ENCODE data around the gene SMG7.
"Not testable (repeated sequence)": the region's sequence is repeated elsewhere in the genome, so short reads cannot be mapped to it uniquely, and the experiment has no call there.

Gene SMG7, protein sequence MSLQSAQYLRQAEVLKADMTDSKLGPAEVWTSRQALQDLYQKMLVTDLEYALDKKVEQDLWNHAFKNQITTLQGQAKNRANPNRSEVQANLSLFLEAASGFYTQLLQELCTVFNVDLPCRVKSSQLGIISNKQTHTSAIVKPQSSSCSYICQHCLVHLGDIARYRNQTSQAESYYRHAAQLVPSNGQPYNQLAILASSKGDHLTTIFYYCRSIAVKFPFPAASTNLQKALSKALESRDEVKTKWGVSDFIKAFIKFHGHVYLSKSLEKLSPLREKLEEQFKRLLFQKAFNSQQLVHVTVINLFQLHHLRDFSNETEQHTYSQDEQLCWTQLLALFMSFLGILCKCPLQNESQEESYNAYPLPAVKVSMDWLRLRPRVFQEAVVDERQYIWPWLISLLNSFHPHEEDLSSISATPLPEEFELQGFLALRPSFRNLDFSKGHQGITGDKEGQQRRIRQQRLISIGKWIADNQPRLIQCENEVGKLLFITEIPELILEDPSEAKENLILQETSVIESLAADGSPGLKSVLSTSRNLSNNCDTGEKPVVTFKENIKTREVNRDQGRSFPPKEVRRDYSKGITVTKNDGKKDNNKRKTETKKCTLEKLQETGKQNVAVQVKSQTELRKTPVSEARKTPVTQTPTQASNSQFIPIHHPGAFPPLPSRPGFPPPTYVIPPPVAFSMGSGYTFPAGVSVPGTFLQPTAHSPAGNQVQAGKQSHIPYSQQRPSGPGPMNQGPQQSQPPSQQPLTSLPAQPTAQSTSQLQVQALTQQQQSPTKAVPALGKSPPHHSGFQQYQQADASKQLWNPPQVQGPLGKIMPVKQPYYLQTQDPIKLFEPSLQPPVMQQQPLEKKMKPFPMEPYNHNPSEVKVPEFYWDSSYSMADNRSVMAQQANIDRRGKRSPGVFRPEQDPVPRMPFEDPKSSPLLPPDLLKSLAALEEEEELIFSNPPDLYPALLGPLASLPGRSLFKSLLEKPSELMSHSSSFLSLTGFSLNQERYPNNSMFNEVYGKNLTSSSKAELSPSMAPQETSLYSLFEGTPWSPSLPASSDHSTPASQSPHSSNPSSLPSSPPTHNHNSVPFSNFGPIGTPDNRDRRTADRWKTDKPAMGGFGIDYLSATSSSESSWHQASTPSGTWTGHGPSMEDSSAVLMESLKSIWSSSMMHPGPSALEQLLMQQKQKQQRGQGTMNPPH

DNA sequence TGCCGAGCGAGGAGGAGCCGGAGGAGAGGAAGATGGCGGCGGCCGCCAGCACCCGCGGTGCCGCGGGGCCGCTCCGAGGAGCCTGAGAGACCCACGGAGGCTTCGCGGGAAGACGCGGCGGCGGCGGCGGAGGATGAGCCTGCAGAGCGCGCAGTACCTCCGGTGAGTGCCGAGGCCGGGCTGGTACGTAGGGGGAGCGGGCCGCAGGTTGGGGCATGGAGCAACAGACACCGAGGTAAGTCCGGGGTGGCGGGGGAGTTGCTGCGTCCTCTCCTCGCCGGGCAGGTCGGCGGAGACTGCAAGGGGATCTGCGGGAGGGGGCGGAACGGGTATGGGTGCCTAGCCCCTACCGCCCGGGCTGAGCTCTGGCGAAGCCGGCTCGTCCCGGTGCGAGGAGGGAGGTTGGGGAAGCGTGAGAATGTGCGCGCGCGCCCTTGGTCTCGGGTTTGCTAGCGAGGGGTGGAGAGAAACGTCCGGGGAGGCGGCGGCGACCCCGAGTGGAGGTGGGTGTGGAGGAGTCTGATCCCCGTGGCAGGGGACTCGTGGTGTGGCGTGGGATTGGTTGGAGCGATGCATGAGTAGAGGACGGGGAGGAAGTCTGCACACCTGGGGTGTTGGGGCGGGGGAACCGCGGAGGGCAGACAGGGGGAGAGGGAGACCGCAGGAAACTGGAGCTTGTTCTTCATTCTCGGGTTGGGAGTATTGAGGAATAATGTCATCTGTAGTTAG lies at the start of gene SMG7:
SMG7 (plus strand) TSS at position 12 of the 729 bp plus-strand sequence; CDS start at position 134, 122 bp downstream.
- DNase-seq = no peak

DNA sequence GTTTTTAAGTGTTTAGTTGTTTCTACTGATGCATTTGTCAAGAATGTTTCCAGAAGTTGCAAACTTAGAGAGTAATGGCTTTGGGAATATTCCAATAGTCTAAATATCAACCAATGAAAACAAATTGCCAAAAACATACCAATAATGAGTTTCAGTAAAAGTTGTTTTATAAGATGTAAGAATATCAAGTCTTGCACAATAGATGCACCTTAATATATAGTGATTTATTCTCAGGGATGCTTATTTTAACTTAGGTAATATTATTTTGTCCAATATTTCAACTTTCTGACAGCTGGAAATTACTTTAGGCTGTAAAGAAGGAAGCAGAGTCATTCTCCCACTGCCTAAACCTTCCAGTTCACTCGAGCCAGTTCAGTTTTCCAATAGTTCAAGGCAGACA lies 48.8 kb upstream of the SMG7 start:
- no peak for DNase-seq

DNA sequence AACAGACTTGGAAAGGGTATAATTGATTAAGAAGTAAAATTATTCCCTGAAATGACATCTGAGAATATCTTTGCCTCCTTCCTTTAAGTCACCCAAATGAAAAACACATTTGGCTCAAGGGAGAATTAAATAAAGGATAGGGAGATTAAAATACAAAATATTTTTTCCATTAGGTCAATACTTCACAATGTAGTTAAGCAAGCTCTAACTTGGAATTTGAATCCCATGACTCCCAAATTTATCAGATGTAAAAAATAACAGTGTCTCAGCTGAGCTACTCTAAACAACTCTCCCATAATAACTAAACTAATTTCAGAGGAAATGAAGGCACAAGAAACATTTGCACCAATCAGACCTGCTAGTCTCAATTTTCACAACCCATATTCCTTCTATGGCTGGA lies 47.6 kb upstream of the SMG7 start:
- DNase-seq = no peak

DNA sequence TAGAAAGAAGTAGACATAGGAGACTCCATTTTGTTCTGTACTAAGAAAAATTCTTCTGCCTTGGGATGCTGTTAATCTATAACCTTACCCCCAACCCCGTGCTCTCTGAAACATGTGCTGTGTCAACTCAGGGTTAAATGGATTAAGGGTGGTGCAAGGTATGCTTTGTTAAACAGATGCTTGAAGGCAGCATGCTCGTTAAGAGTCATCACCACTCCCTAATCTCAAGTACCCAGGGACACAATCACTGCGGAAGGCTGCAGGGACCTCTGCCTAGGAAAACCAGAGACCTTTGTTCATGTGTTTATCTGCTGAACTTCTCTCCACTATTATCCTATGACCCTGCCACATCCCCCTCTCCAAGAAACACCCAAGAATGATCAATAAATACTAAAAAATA lies 44.7 kb upstream of the SMG7 start:
- DNase-seq = not testable (repeated sequence)

DNA sequence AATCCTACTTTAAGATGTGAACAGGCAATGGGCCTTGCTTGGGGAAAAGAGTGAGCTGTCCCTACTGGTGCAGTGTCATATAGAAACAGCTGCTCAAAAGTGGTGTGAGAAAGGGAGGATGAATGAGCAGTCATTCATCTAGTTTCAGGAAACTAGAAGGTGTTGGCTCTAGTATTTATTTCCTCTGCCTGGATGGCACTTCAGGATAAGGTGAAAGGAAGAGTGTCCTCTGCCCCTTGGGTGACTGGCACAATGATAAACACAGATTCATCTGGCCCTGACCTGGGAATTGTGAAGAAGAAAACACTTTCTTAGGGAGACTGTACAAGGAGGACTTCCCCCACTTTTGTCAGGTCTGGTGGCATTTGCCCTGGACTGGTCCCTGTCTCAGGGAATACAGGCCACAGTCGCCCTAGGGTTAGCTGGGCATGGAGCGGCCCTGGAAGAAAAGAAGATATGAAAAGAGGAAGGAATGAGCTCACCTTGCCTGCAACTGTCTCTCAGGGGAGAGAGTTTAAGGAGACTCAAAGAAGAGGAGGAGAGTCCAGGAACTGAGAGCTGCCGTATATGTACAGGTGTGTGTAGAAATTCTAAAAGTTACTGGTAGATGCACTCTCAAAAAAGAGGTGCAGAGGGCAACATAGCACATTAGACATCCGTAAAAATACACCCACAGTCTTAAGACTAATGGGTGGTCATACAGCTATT lies 40.3 kb upstream of the SMG7 start:
- DNase-seq = no peak

DNA sequence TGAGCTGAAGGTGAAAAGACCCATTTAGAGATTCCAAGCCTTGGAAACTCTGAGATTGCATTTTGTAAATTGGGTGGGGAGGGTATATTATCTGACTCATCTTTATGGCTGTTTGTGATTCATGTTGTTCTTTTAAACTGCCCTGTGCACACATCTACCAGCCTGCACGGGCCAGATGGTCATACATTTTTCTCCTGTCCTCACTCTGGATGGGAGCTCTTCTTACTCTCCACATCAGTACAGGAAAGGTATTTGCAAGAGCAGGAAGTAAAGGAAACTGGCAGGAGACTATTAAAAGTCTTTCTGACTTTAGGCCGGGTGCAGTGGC lies 39.8 kb upstream of the SMG7 start:
- DNase-seq = no peak

DNA sequence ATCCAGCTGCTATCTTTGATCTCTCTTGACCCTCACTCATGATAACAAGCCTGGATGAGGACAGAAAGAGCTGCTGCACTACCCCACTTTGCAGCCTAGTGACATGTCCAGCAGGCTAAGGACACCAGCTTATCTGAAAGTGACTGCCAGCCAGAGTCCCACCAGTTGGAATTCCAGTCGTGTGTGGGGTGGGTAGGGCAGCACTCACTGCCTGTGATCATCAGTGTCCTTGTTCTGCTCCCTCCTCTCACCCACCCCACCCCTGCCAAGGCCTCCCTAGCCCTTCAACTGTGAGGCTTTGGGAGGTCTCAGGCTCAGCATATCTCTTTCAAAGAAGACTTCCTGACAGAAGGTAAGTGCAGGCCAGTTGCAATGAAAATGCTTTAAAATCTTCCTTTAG lies 38.6 kb upstream of the SMG7 start:
- no peak for DNase-seq

DNA sequence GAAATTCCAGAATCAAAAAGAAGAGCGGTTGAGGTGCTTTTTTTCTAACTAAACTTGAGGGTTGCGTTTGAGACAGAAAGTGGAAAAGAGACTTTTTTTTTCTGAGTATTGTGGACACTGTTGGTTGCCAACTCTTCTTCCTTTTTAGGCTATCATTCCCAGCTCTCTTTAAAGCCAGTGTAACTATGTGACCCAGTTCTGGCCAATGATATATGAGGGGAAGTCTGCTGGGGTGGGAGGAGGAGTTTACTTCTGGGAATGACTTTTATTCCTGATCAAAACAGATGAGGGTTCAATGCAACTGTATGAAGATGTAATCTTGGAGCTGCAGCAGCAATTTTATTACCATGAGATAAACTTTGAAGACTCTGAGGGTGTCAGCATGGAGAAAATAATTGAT lies 36.8 kb upstream of the SMG7 start:
- no peak for DNase-seq

DNA sequence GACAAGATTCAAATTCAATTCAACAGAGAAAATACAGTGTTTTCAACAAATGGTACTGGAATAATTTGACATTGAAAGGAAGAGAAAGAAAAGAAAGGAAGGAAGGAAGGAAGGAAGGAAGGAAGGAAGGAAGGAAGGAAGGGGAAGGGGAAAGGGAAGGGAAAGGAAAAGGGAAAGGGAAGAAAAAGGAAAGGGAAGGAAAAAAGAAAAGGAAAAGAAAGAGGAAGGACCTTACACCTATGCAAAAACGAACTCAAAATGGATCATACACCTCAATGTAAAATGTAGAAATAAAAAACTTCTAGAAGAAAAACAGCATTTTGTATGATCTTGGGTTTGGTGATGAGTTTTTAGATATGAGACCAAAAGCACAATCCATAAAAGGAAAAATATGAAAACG lies 34.2 kb upstream of the SMG7 start:
- DNase-seq = no peak

DNA sequence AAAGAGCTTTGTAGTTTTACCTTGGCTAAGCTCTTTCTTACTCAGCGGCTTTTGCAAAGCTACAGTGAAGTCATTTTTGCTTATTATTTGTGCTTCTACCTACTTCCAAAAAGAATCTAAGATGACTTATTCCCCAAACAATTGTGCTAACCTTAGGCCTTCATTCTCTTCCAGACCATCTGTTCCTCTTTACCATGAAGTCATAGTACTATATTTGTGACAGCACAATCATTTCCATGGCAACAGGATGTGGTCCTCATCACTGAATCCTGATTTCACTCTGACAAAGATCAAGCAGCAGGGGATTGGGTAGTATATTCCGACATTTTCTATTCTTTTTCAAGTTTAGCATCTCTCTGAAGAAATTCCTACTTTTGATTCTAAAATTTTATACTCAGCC lies 29.3 kb upstream of the SMG7 start:
- DNase-seq = no peak

DNA sequence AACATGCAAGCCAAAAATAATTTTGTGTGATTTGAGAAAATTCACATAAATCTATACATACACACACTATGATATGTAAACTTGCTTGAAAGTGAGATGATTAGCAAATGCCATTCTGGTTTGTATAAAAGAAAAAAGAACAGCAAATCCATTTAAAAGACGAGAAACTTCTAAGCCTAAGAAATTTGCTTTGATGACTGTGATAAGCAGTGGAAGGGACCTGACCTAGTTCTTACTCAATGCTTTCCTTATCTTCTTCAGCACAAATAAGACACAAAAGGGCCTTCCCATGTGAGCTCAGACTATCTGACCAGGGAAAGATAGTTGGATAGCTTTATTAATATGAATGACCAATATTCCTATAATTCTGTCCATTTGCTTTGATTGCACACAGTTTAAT lies 28.8 kb upstream of the SMG7 start:
- DNase-seq = no peak

DNA sequence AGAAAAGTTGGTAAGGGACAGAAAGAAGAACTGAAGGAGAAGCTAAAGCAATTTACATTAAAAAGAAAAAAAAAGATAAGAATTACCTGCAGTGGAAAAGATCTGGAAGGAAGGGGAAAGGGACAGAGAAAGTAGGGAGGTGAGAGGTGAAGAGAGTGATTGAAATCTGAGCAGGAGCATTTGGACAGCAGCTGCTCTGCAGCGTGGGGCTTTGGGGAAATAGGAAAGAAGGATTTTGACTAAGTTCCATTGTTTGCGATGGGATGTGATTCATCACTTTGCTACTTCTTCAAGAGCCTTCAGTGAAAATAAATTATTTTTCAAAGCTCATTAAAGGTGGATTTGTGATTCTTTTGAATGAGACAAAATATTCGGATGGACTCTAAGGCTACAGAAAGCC lies 28.1 kb upstream of the SMG7 start:
- DNase-seq = no peak

DNA sequence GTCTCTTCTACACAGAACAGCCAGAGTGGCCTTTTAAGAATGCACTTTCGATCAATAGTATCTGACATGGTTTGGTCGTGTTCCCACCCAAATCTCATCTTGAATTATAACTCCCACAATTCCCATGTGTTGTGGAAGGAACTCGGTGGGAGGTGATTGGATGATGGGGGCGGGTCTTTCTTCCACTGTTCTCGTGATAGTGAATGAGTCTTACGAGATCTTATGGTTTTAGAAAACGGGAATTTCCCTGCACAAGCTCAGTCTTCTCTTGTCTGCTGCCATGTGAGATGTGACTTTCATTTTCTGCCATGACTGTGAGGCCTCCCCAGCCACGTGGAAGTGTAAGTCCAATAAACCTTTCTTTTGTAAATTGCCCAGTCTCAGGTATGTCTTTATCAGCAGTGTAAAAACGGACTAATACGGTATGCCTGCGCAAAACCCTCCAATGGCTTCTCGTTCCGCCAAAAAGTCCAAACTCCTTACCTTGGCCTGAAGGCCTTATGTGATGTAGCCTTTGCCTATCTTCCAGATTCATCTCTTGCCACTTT lies 23.0 kb upstream of the SMG7 start:
- no peak for DNase-seq

DNA sequence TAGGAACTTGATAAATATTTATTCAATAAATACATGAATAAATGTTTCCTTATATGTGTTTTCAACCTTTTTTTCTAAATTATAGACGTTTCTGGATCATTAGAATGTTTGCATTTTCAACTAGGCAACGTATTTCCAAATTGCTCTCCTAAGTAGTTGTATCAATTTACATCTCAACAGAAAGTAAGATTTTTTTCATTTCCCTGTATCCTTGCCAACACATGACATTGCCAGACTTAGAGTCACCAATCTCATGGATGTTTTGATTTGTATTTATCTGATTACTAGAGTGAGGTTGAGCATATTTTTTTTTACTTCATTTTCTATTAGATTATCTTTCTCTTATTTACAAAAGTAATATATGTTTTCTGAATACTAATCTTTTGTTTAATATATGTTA lies 22.2 kb upstream of the SMG7 start:
- DNase-seq = no peak

DNA sequence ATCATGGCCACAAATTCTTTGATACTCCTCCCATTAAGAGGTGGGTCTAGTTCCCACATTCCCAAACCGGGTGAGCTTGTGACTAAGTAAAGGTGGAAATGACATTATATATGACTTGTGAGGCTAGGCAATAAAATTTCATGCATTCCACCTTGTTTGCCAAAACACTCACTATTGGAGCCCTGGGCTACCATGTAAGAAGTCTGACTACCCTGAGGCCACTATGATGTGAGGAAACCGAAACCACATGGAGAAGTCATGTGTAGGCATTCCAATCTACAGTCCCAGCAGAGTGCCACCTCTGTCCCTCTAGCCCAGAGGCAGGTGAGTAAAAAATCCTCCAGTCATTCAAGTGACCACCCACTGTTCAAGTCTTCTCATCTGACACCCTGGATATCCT lies 17.9 kb upstream of the SMG7 start:
- DNase-seq = no peak

DNA sequence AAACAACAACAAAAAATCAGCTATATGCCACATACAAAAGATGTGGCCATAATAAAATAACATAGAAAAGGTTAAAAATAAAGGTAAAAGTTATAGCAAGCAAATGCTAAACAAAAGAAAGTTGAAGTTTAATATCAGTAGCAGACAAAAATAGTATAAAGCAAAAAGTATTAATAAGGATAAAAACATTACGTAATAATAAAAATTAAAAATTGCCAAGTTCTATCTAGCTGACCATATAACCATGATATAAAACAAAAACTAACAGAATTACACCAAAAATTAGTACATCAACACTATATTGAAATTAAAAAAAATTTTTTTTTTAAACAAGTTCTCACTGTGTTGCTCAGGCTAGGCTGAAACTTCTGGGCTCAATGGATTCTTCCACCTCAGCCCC lies 15.5 kb upstream of the SMG7 start:
- no peak for DNase-seq

DNA sequence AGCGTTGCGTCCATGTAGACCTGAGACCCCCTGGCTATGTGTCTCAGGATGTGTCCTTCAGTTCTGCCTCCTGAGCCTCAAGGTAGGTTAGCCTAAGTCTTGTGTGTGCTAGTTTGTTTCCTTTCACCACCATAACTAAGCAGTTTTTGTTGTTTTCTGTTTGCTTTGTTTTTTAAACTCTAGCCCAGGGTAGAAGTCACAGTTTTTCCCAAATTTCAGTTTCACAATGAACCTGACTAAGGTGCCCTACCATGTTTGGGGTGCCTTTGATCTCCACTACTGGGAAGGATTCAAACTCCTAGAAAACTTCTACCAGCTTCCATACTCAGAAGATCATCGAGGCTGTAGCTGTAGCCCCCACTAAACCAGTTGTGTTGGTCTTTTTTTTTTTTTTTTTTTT lies 14.8 kb upstream of the SMG7 start:
- DNase-seq = no peak

DNA sequence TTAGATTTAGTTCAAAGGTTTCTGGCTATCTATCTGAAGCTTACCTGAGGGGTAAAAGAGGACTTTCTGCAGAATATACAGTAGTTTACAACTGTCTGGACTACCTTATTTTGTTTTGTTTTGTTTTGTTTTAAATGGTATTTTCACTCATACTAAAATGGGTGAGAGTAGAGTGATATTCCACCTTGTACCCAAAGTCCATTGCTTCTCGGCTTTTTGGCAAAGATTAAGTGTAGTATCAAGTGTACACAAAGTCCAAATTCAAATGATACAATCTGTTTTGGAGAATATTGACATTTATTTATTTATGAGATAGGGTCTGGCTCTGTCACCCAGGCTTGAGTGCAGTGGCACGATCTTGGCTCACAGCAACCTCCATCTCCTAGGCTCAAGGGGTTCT lies 11.7 kb upstream of the SMG7 start:
- DNase-seq = no peak

DNA sequence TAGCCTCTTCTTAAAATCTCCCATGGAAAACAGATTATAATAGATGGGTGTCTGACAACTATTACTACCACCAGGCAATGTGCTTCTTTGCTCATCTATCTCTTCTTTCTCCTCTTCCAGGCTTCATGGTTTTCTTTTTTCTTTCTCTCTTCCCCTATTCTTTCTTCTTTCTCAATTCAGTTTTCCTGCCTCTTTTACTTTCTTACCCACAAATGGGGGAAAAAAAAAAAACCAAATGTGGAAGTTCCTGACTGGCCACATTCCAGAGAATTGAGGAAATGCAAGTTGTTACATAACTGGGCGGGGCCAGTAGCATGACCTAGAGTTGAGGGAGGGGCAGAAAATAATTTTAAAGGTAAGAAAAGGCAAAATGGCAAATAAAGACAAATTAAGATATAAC lies 10.9 kb upstream of the SMG7 start:
- no peak for DNase-seq

DNA sequence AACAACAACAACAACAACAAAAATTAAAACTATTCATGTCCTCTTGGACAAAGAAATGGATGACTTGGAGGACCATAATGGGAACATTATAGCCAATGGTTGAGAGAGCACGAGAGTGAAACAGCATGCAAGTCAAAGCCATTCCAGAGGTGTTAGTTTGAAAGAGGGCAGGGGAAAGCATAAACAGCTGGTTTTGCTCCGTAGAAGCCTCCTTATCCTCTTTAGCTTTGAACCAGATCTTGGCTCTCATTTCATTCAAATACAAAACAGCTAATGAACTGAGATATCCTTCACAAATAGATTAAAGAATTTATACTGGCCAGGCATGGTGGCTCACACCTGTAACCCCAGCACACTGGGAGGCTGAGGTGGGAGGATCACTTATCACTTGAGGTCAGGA lies 8.7 kb upstream of the SMG7 start:
- no peak for DNase-seq

DNA sequence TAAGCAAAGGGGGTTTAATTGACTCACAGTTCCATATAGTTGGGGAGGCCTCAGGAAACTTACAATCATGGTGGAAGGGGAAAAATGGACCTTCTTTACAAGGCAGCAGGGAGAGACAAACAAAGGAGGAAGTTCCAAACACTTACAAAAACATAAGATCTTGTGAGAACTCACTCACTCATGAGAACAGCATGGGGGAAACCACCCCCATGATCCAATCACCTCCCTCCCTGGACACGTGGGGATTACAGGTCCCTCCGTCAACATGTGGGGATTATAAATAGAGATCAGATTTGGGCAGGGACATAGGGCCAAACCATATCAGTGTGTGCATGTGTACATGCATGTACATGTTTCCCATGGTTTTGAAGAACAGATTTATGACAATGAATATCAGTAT lies 5.5 kb upstream of the SMG7 start:
- no peak for DNase-seq

DNA sequence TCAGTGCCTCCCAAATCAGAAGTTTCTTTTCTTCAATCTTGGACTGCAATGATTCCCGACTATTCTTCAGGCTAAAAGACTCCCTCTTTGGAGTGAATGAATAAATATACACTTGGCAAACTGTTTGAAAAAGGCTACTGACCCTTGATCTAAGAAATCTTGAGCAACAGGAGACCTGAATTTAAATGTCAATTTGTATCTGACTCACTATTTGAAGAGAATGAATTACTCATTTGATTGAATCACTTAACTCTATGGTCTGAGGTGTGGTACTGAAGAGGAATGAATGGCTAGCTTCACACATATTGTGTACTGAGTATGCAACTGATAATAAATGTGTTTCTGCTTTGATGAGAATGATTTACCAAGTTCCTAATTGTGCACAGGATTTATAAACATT lies 4.6 kb upstream of the SMG7 start:
- DNase-seq = no peak

All from GOT3 (cell line).